H1 (cell line): ENCODE measurements around the gene AK5. TPM values are rescaled to one million over a fixed set of nuclear protein-coding genes. Genes with fewer than 3 reads are reported as not detected.

Experiments used
- CTCF ChIA-PET: fragments of 300-600 bp; sonication (Branson Sonifier 250); formaldehyde crosslinking; loops from one replicate; lab custom pipeline; 2021; ENCODE audit not compliant: partially characterized antibody; lab: Charles Lee
- POLR2A ChIA-PET: fragments of 300-600 bp; sonication (Branson Sonifier 250); formaldehyde crosslinking; loops from one replicate; lab custom pipeline; 2021; ENCODE audit warnings: inconsistent platforms; ENCODE audit not compliant: partially characterized antibody; lab: Charles Lee
- DNase-seq, 2 experiments: peaks; one replicate each; pipeline versions ENCODE4 v3.0.0 to v3.0.0-alpha.2; 2010 to 2022; ENCODE audit warnings: low spot score in 2 of 2, low read depth in 1 of 2, mixed read lengths in 1 of 2
- FAIRE-seq: peaks from 2 replicates; lab custom pipeline; 2011; peaks lifted over from hg19 to GRCh38; lab: Jason Lieb, UNC
- H2AFZ ChIP-seq: 2 replicates; pipeline ENCODE4 v1.8.1; 2012; ENCODE audit warnings: low read length, inconsistent platforms
- H2AK5ac ChIP-seq: 2 replicates; pipeline ENCODE4 v1.6.1; 2013; ENCODE audit warnings: low read depth, low read length
- H2BK120ac ChIP-seq: replicated peaks from 2 replicates; pipeline ENCODE3; 2013; ENCODE audit warnings: low read depth, low read length, inconsistent platforms
- H2BK12ac ChIP-seq: 2 replicates; pipeline ENCODE4 v1.6.1; 2013; ENCODE audit warnings: low read depth, low read length
- H2BK15ac ChIP-seq: 2 replicates; pipeline ENCODE4 v1.6.1; 2013; ENCODE audit warnings: low read length
- H2BK20ac ChIP-seq: 2 replicates; pipeline ENCODE4 v1.6.1; 2013; ENCODE audit warnings: low read length
- H2BK5ac ChIP-seq: 2 replicates; pipeline ENCODE4 v1.6.1; 2013; ENCODE audit warnings: low read depth, low read length
- H3K14ac ChIP-seq: 2 replicates; pipeline ENCODE4 v1.6.1; 2013; ENCODE audit warnings: inconsistent platforms; ENCODE audit not compliant: insufficient read length
- H3K18ac ChIP-seq: 2 replicates; pipeline ENCODE4 v1.6.1; 2013; ENCODE audit warnings: low read length; ENCODE audit errors: extremely low read depth
- H3K23ac ChIP-seq: 2 replicates; pipeline ENCODE4 v1.6.1; 2013; ENCODE audit warnings: inconsistent platforms; ENCODE audit not compliant: insufficient read length
- H3K23me2 ChIP-seq: 2 replicates; pipeline ENCODE4 v1.6.1; 2013; ENCODE audit warnings: low read depth, low read length
- H3K27ac ChIP-seq: 2 replicates; pipeline ENCODE4 v1.6.1; 2011; ENCODE audit warnings: low read depth, low read length, inconsistent platforms
- H3K27me3 ChIP-seq, 4 experiments: replicated peaks in 1 of 4; 1 replicate in 1 of 4; 2 replicates in 3 of 4; pipeline versions ENCODE4 v1.6.1 to v1.8.1; 2011 to 2013; ENCODE audit warnings: low read length in 3 of 4, mild to moderate bottlenecking in 3 of 4, inconsistent platforms in 2 of 4, mixed read lengths in 2 of 4, moderate library complexity in 1 of 4; ENCODE audit not compliant: control insufficient read depth in 3 of 4, insufficient read depth in 3 of 4; ENCODE audit errors: extremely low read depth in 1 of 4
- H3K36me3 ChIP-seq, 4 experiments: 2 replicates each; pipeline versions ENCODE4 v1.6.1 to v1.8.1; 2011 to 2013; ENCODE audit warnings: mild to moderate bottlenecking in 4 of 4, low read length in 3 of 4, moderate library complexity in 2 of 4, control low read depth in 1 of 4, inconsistent platforms in 1 of 4; ENCODE audit not compliant: insufficient read depth in 4 of 4, control insufficient read depth in 2 of 4
- H3K4ac ChIP-seq: replicated peaks from 2 replicates; pipeline ENCODE3; 2013; ENCODE audit warnings: low read length, low read depth, mixed read lengths, inconsistent platforms; ENCODE audit not compliant: insufficient read length
- H3K4me1 ChIP-seq, 4 experiments: replicated peaks in 1 of 4; 1 replicate in 1 of 4; 2 replicates in 3 of 4; pipeline versions ENCODE4 v1.6.1 to v1.8.1; 2011 to 2013; ENCODE audit warnings: low read length in 3 of 4, inconsistent platforms in 2 of 4, mixed read lengths in 1 of 4; ENCODE audit not compliant: insufficient read depth in 4 of 4, control insufficient read depth in 3 of 4
- H3K4me2 ChIP-seq, 2 experiments: 2 replicates each; pipeline versions ENCODE4 v1.6.1 to v1.8.1; 2011 to 2013; ENCODE audit warnings: low read depth in 2 of 2, low read length in 2 of 2, control low read depth in 1 of 2, inconsistent platforms in 1 of 2, mild to moderate bottlenecking in 1 of 2; ENCODE audit not compliant: insufficient read depth in 1 of 2
- H3K4me3 ChIP-seq, 4 experiments: fragments of 200-600, 300-600 bp in 1 of 4; sonication (generic), shearing (Covaris generic), sonication (Bioruptor Twin) in 1 of 4; 2 replicates each; pipeline versions ENCODE4 v1.5.1 to v1.8.1; 2011 to 2016; ENCODE audit warnings: low read length in 4 of 4, low read depth in 3 of 4, control low read depth in 2 of 4, inconsistent platforms in 2 of 4, mild to moderate bottlenecking in 2 of 4, mixed read lengths in 1 of 4, moderate library complexity in 1 of 4; ENCODE audit not compliant: insufficient read depth in 2 of 4; ENCODE audit errors: extremely low read depth in 1 of 4
- H3K56ac ChIP-seq: replicated peaks from 2 replicates; pipeline ENCODE3; 2013; ENCODE audit warnings: low read depth, mild to moderate bottlenecking, mixed read lengths, low read length, inconsistent platforms; ENCODE audit not compliant: insufficient read length
- H3K79me1 ChIP-seq: 2 replicates; pipeline ENCODE4 v1.6.1; 2013; ENCODE audit warnings: low read depth, low read length, control low read depth
- H3K79me2 ChIP-seq, 2 experiments: 2 replicates each; pipeline versions ENCODE4 v1.6.1 to v1.8.1; 2012 to 2013; ENCODE audit warnings: low read length in 2 of 2, mild to moderate bottlenecking in 2 of 2, inconsistent platforms in 1 of 2; ENCODE audit not compliant: insufficient read depth in 2 of 2, control insufficient read depth in 1 of 2
- H3K9ac ChIP-seq, 4 experiments: replicated peaks in 1 of 4; 1 replicate in 1 of 4; 2 replicates in 3 of 4; pipeline versions ENCODE4 v1.6.1 to v1.8.1; 2011 to 2013; ENCODE audit warnings: low read depth in 3 of 4, low read length in 3 of 4, control low read depth in 2 of 4, mild to moderate bottlenecking in 2 of 4, moderate library complexity in 2 of 4, inconsistent platforms in 1 of 4; ENCODE audit errors: extremely low read depth in 1 of 4
- H3K9me3 ChIP-seq, 2 experiments: 2 replicates each; pipeline versions ENCODE4 v1.6.1 to v1.8.1; 2012 to 2013; ENCODE audit warnings: mild to moderate bottlenecking in 2 of 2, moderate library complexity in 2 of 2, control low read depth in 1 of 2, inconsistent platforms in 1 of 2, low read depth in 1 of 2, low read length in 1 of 2, mixed read lengths in 1 of 2; ENCODE audit not compliant: insufficient read depth in 2 of 2
- H4K20me1 ChIP-seq, 2 experiments: replicated peaks in 1 of 2; 2 replicates each; pipeline versions ENCODE3 to v1.8.1; 2011 to 2013; ENCODE audit warnings: inconsistent platforms in 2 of 2, low read length in 2 of 2, mild to moderate bottlenecking in 1 of 2; ENCODE audit not compliant: insufficient read depth in 2 of 2, control insufficient read depth in 1 of 2
- H4K5ac ChIP-seq: 2 replicates; pipeline ENCODE4 v1.6.1; 2013; ENCODE audit warnings: low read length, low read depth, mixed read lengths, inconsistent platforms; ENCODE audit not compliant: insufficient read length
- H4K8ac ChIP-seq: 2 replicates; pipeline ENCODE4 v1.8.0; 2013; ENCODE audit warnings: mild to moderate bottlenecking, moderate library complexity, low read length, inconsistent platforms; ENCODE audit not compliant: insufficient read depth; ENCODE audit errors: extremely low read depth
- H4K91ac ChIP-seq: replicated peaks from 2 replicates; pipeline ENCODE3; 2013; ENCODE audit warnings: low read length, mixed read lengths, inconsistent platforms; ENCODE audit not compliant: insufficient read length
- ATF2 ChIP-seq: IDR thresholded peaks from 2 replicates; pipeline ENCODE4 v1.6.1; 2012; ENCODE audit warnings: low read length, inconsistent platforms
- FOSL1 ChIP-seq: IDR thresholded peaks from 2 replicates; pipeline ENCODE4 v1.6.1; 2011; ENCODE audit warnings: mild to moderate bottlenecking, low read depth, low read length, moderate library complexity; ENCODE audit not compliant: insufficient read depth
- JUN ChIP-seq: IDR thresholded peaks from 2 replicates; pipeline ENCODE4 v1.6.1; 2011; ENCODE audit warnings: low read depth, mild to moderate bottlenecking, improper control_type of control experiment, low read length
- PHF8 ChIP-seq: fragments of 200-600 bp; sonication (generic); conservative IDR thresholded peaks from 2 replicates; pipeline ENCODE4 v1.7.1; 2012; ENCODE audit warnings: low read depth, mild to moderate bottlenecking, inconsistent platforms, low read length, moderate library complexity
- SAP30 ChIP-seq: fragments of 300-600 bp; sonication (generic); IDR thresholded peaks from 2 replicates; pipeline ENCODE4 v1.7.1; 2012; ENCODE audit warnings: low read length, moderate library complexity, mild to moderate bottlenecking, inconsistent platforms; ENCODE audit not compliant: insufficient read depth, insufficient replicate concordance
- SIRT6 ChIP-seq: IDR thresholded peaks from one replicate; pipeline ENCODE4 v1.7.1; 2012; ENCODE audit warnings: low read length, inconsistent platforms
- SP2 ChIP-seq: IDR thresholded peaks from 2 replicates; pipeline ENCODE4 v1.6.1; 2012; ENCODE audit warnings: mild to moderate bottlenecking, low read length, inconsistent platforms
- ZNF274 ChIP-seq: IDR thresholded peaks from 2 replicates; pipeline ENCODE4 v1.7.0; 2012; ENCODE audit warnings: low read length, borderline replicate concordance; ENCODE audit errors: extremely low read depth
- WGBS, 2 experiments: shearing (Covaris generic) in 1 of 2; methylation state at CpG; one replicate each; pipeline versions ENCODE4 v1.1.6 to v1.1.7; 2013 to 2015; ENCODE audit warnings: low lambda C conversion rate in 2 of 2, mixed read lengths in 2 of 2, inconsistent platforms in 1 of 2, low coverage in 1 of 2, missing lambda C conversion rate in 1 of 2; ENCODE audit not compliant: insufficient replicate concordance in 2 of 2, insufficient coverage in 1 of 2, insufficient read length in 1 of 2; ENCODE audit errors: extremely low coverage in 1 of 2, missing lambda C conversion rate in 1 of 2; 5-methylcytosine and 5-hydroxymethylcytosine counted together
- polyA plus RNA-seq, 7 experiments: library from polyadenylated mRNA; depleted of rRNA in 3 of 7; stranded (reverse) in 5 of 7; unstranded in 2 of 7; fragments of >200 nt in 5 of 7; fragments of 200-250 nt in 2 of 7; gene quantifications; 1 replicate in 5 of 7; 2 replicates in 1 of 7; 4 replicates in 1 of 7; pipeline versions ENCODE4 v1.2.1 to v1.2.3, GENCODE V29; 2011 to 2013; ENCODE audit warnings: missing spikeins in 2 of 7, mixed read lengths in 2 of 7
- total RNA-seq: library from RNA; stranded (reverse); fragmentation: NEBNext Ultra II Directional; extraction: Animal tissue kit (Norgen Biotek cat#: 25700); gene quantifications from 2 replicates; pipeline ENCODE4 v1.2.1, GENCODE V29; 2021

Gene AK5
- total and polyA plus RNA-seq, 2 of the 8 experiments (the other 6 are each of a cell fraction or from before 2014, with no cell fraction given): 2.0 to 7.1 TPM

DNA sequence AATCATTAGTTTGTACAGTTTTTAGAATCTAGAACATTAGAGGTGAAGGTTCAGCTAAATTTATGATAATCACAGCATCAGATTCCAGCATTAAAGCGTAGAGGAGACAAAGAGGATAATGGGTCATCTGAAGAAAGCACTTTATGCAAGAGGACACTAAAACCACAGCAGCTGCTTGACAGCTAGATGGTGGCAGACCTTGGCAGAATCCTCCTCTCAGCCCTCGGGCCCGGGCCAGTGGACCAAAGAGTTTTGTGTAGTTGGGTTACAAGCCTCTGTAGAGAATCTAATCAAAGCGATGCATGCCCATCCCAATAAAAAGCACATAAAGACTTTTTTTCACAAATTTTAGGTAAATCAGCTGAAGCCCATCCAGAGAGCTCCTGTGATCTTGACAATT lies 59.4 kb downstream of the AK5 start:
- no peak overlapping the region for H2BK12ac ChIP-seq
- no peaks in the 10 kb centered on the region for H3K9me3 ChIP-seq
- H4K20me1 ChIP-seq: no peaks in the 10 kb centered on the region
- no peak for TF ChIP-seq ZNF274
- TF ChIP-seq SAP30: no peak
- TF ChIP-seq ATF2: no peak
- TF ChIP-seq JUN: no peak
- TF ChIP-seq SIRT6: no peak
- TF ChIP-seq SP2: no peak
- TF ChIP-seq PHF8: no peak
- TF ChIP-seq FOSL1: no peak
- no peaks in the 10 kb centered on the region for H3K79me1 ChIP-seq
- no peak overlapping the region for H2AFZ ChIP-seq
- no peak overlapping the region for H3K56ac ChIP-seq
- H2BK20ac ChIP-seq: no peak overlapping the region
- no peak overlapping the region for H3K18ac ChIP-seq
- WGBS, 2 experiments: 95% methylated on average over 4 of the region's 4 CpGs; no CpG with 5 or more reads in 1 of the 2 experiments
- H3K23me2 ChIP-seq: no peaks in the 10 kb centered on the region
- no peak overlapping the region for H2BK15ac ChIP-seq
- no peak overlapping the region for H3K14ac ChIP-seq
- FAIRE-seq: no peak
- H3K4ac ChIP-seq: no peak overlapping the region
- H3K4me3 ChIP-seq: no peak overlapping the region
- H3K36me3 ChIP-seq: no peaks in the 10 kb centered on the region
- no peak overlapping the region for H4K8ac ChIP-seq
- no peak overlapping the region for H3K9ac ChIP-seq
- no peaks in the 10 kb centered on the region for H3K27me3 ChIP-seq
- no peak overlapping the region for H2AK5ac ChIP-seq
- H3K4me2 ChIP-seq: no peak overlapping the region
- ChIA-PET CTCF (no interaction called here), POLR2A (no interaction called here)
- H2BK5ac ChIP-seq: no peak overlapping the region
- no peak overlapping the region for H4K5ac ChIP-seq
- H3K79me2 ChIP-seq: no peaks in the 10 kb centered on the region
- H2BK120ac ChIP-seq: no peak overlapping the region
- no peak for DNase-seq
- H4K91ac ChIP-seq: no peak overlapping the region
- no peaks in the 10 kb centered on the region for H3K4me1 ChIP-seq
- H3K23ac ChIP-seq: no peak overlapping the region
- H3K27ac ChIP-seq: no peak overlapping the region
